ENCODE results near the gene CPNE2. TPM values are rescaled to one million over a fixed set of nuclear protein-coding genes. Genes with fewer than 3 reads are reported as not detected.
A peak's percentile ranks its signal among the peaks of the same experiment; 100 is the strongest.
"Not testable (repeated sequence)": the region's sequence is repeated elsewhere in the genome, so short reads cannot be mapped to it uniquely, and the experiment has no call there.

The CPNE2 gene
- total RNA-seq, 1 experiment from 2014 or later = 43.4 TPM

- Histone ChIP-seq H3K9me3 (ENCODE audit: control insufficient read depth, insufficient read depth, low read depth, low read length) (no peaks in the 10 kb centered on the region), H3K4me3 (ENCODE audit: low read depth in 2 of 2, low read length in 2 of 2) (peak overlapping the region; percentile 79 to 97), H3K27ac (ENCODE audit: low read length) (peak overlapping the region; percentile 92), H3K27me3 (ENCODE audit: control insufficient read depth, insufficient read depth, low read length) (no peaks in the 10 kb centered on the region), H3K4me1 (ENCODE audit: control insufficient read depth, insufficient read depth, low read length) (peaks cover 21% of the 10 kb centered on the region), H3K36me3 (ENCODE audit: control insufficient read depth, insufficient read depth, low read length) (peaks cover 4% of the 10 kb centered on the region)
- TSS peak; percentile 73 for BruUV-seq (replicated peaks)
- in situ Hi-C loops (cut with HindIII; ENCODE audit: low pct_unique_long_range_greater_than_20kb, low sequenced_read_pairs) (no loop called here), intact Hi-C loops (cut with micrococcal nuclease; ENCODE audit: unreplicated experiment) (no loop called here)
- ATAC-seq = peak; percentile 28
- ChIA-PET POLR2A (interaction anchor here (0.6 kb wide), 1 partner anchor 9 kb away, joined by 4 read pairs; no protein-coding TSS in a partner anchor), CTCF (no interaction called here)
- no peak for DNase-seq (ENCODE audit: low read depth, low spot score)
- TF ChIP-seq CTCF (IDR thresholded peaks at IDR 0.05) = no peak
- no peak for TF ChIP-seq POLR2AphosphoS5 (IDR thresholded peaks at IDR 0.05; ENCODE audit: low read depth, low read length)
- TF ChIP-seq TCF7L2 (IDR thresholded peaks at IDR 0.05; ENCODE audit: low read depth, low read length) = 0 out of 2 replicates have a peak, but pooled peaks have one; percentile 13
- TF ChIP-seq SIN3A (IDR thresholded peaks at IDR 0.05; ENCODE audit: borderline replicate concordance, insufficient read depth, low read depth, low read length) = no peak
These were observed 94.8 kb downstream of the CPNE2 start for GRCh38 chr16:57186872-57187854.

- DNase-seq (ENCODE audit: low read depth, low spot score); ATAC-seq; BruUV-seq (replicated peaks); H3K27me3 ChIP-seq (ENCODE audit: control insufficient read depth, insufficient read depth, low read length); in situ Hi-C loops (cut with HindIII; ENCODE audit: low pct_unique_long_range_greater_than_20kb, low sequenced_read_pairs); CTCF ChIA-PET; H3K9me3 ChIP-seq (ENCODE audit: control insufficient read depth, insufficient read depth, low read depth, low read length); intact Hi-C loops (cut with micrococcal nuclease; ENCODE audit: unreplicated experiment); H3K36me3 ChIP-seq (ENCODE audit: control insufficient read depth, insufficient read depth, low read length): not testable (repeated sequence)
- Histone ChIP-seq H3K4me3 (ENCODE audit: low read depth in 2 of 2, low read length in 2 of 2) (peak overlapping the region; percentile 79 to 97), H3K27ac (ENCODE audit: low read length) (peak overlapping the region; percentile 92), H3K4me1 (ENCODE audit: control insufficient read depth, insufficient read depth, low read length) (peaks cover 30% of the 10 kb centered on the region)
- POLR2A ChIA-PET = interaction anchor here (0.6 kb wide), 1 partner anchor 10 kb away, joined by 4 read pairs; no protein-coding TSS in a partner anchor
These were observed 95.7 kb downstream of the CPNE2 start for GRCh38 chr16:57187902-57188710.

GRCh38 chr16:57188711-57189002 lies 96.3 kb downstream of the CPNE2 start:
- POLR2A ChIA-PET = no interaction called here
- in situ Hi-C loops (cut with HindIII; ENCODE audit: low pct_unique_long_range_greater_than_20kb, low sequenced_read_pairs) = no loop called here

More at GRCh38 chr16:57188711-57189002, 96.3 kb downstream of the CPNE2 start:
- peaks cover 4% of the 10 kb centered on the region for H3K36me3 ChIP-seq (ENCODE audit: control insufficient read depth, insufficient read depth, low read length)
- CTCF ChIA-PET = no interaction called here
- TF ChIP-seq TCF7L2 (IDR thresholded peaks at IDR 0.05; ENCODE audit: low read depth, low read length) (no peak), CTCF (IDR thresholded peaks at IDR 0.05) (no peak), REST (IDR thresholded peaks at IDR 0.05; ENCODE audit: insufficient read depth in 1 of 2, low read depth in 2 of 2, low read length in 1 of 2) (no peak), SIN3A (IDR thresholded peaks at IDR 0.05; ENCODE audit: borderline replicate concordance, insufficient read depth, low read depth, low read length) (no peak), POLR2AphosphoS5 (IDR thresholded peaks at IDR 0.05; ENCODE audit: low read depth, low read length) (no peak)
- H3K4me3 ChIP-seq (ENCODE audit: low read depth in 2 of 2, low read length in 2 of 2) = peak overlapping the region; percentile 79 to 97
- DNase-seq (ENCODE audit: low read depth, low spot score) = no peak
- H3K27ac ChIP-seq (ENCODE audit: low read length) = peak overlapping the region; percentile 92
- H3K9me3 ChIP-seq (ENCODE audit: control insufficient read depth, insufficient read depth, low read depth, low read length) = no peaks in the 10 kb centered on the region
- BruUV-seq (replicated peaks) = no TSS peak
- intact Hi-C loops (cut with micrococcal nuclease; ENCODE audit: unreplicated experiment) = no loop called here
- peaks cover 33% of the 10 kb centered on the region for H3K4me1 ChIP-seq (ENCODE audit: control insufficient read depth, insufficient read depth, low read length)
- no peaks in the 10 kb centered on the region for H3K27me3 ChIP-seq (ENCODE audit: control insufficient read depth, insufficient read depth, low read length)
- ATAC-seq = no peak
